Bone marrow (tissue), 2 donors: ENCODE measurements around the gene GEMIN2.
"Not testable (repeated sequence)": the region's sequence is repeated elsewhere in the genome, so short reads cannot be mapped to it uniquely, and the experiment has no call there.

ENCODE experiments used
- DNase-seq, 2 donors: peaks; one replicate each; lab custom pipeline; 2025; lab: John Stamatoyannopoulos, UW

Gene GEMIN2

DNA sequence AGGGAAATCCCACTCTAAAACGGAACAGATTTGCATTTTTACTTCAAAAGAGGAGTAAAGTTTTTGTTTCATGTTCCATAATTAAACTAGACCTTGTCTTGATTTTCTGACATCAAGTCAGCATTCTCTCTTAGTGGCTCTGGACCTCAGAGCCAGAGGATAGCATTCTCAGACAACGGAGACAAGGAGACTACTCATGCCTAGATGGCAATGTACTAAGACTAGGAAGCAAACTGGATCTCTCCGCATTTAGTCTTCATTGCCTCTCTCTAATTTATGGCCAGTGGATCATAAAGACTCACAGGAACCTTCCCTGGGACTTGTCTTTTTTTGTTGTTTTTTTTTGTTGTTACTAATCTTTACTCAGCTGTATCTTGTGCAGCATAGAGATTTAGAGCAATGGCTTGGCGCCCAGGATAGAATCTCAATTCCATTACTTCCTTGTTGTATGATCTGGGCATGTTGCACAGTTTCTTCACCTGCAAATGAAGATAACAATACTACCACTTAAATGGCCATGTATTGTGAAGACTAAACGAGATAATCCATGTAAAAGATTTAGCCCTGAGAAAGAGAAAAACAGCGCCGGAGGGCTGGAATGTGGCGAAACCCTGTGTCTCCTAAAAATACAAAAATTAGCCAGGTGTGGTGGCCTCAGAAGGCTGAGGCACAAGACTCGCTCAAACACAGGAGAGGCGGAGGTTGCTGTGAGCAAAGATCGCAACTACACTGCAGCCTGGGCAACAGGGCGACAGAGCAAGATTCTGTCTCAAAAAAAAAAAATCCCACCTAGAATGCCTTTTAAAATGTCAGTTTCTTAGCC, 4.0 kb upstream of the GEMIN2 start:
- DNase-seq = no peak

DNA sequence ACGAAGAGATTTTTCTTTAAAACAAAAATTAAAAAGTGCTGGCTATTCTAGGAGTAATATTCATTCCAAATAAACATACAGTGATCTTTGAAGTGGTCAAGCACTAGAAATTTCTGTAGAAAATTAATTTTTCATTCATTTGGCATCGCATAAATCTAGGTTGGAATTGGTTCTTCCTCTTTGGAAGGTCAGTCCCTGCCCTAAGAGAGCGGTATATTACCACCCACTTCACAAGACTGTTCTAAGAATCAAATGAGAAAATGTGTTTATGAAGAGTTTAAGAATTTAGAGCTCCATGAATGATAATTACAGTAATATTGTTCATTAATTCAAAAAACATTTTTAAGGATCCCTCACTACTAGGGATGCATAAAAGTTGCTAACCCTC, 444 bp upstream of the GEMIN2 start:
- DNase-seq = no peak

DNA sequence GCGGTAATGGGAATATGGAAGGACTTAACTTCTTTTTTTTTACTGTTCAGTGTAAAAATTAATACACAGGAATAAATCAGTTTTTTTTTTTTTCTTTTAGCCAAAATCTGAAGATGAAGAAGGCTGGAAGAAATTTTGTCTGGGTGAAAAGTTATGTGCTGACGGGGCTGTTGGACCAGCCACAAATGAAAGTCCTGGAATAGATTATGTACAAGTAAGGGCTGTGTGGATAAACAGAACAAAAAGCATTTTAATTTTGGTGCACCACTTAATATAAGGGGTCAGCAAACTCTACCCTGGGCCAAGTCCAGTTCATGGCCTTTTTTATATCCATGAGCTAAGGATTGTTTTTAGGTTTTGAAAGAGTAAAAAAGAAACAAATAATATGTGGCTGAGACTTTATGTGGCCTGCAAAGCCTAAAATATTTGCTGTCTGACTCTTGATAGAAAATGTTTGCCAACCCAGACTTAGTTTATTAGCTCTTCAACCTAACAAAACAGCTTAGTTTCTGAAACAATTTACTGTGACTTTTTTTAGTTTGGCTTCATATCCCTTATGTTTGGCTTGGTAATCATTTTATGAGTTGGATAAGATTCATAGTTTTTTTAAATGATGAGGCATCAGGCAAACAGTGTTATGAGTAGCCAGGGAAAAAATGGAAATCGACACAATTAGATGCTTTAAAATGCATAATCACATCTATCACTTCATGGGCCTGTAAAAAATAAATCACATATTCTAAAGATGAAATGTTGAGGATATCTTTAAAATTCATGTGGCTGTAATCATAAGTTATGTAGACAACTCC, 8.4 kb downstream of the GEMIN2 start:
- DNase-seq = no peak

DNA sequence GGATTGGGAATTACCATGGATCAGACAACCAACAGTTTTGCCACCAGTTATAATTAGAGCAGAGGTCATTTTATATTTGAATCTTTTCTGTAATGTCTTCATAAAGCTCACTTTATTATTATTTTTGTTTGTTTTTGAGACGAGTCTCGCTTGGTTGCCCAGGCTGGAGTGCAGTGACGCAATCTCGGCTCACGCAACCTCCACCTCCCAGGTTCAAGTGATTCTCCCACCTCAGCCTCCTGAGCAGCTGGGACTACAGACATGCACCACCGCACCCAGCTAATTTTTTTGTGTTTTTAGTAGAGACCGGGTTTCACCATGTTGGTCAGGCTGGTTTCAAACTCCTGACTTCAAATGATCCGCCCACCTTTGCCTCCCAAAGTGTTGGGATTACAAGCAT, 23.7 kb downstream of the GEMIN2 start:
- DNase-seq = not testable (repeated sequence)

DNA sequence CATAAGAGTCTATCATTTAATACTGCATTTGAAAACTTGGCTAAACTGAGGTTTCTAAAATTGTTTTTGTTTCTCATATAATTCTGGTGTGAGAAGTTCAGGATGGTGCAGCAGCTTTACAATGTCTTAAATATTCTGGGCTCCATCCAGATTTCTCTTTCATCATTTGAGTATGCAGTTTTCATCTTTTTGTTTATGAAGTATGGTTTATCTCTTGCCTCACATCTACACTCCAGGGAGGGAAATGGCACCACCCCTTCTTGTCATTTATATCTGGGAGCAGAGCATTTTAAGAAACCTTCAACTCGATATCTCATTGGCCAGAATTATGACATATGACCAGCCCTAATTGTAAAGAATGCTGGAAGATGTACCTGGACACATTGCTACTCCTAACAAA, 24.3 kb downstream of the GEMIN2 start:
- DNase-seq = no peak

DNA sequence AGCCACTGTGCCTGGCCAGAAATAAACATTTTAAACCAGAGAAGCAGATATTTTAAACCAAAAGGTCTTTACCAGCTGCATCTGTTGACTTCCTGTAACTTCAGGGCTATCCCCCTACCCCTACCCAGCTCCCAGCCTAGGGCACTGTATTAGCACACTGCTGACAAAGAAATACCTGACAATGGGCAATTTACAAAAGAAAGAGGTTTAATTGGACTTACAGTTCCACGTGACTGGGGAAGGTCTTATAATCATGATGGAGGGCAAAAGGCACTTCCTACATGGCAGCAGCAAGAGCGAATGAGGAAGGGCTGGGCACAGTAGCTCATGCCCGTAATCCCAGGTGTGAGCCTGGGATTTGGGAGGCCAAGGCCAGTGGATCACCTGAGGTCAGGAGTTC, 26.0 kb downstream of the GEMIN2 start:
- no peak for DNase-seq

DNA sequence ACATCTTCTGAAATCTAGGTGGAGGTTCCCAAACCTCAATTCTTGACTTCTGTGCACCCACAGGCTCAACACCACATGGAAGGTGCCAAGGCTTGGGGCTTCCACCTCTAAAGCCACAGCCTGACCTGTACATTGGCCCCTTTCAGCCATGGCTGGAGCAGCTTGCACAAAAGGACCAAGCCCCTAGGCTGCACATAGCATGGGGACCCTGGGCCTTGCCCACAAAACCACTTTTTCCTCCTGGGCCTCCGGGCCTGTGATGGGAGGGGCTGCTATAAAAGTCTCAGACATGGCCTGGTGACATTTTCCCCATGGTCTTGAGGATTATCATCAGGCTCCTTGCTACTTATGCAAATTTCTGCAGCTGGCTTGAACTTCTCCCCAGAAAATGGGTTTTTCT, 27.5 kb downstream of the GEMIN2 start:
- not testable (repeated sequence) for DNase-seq

DNA sequence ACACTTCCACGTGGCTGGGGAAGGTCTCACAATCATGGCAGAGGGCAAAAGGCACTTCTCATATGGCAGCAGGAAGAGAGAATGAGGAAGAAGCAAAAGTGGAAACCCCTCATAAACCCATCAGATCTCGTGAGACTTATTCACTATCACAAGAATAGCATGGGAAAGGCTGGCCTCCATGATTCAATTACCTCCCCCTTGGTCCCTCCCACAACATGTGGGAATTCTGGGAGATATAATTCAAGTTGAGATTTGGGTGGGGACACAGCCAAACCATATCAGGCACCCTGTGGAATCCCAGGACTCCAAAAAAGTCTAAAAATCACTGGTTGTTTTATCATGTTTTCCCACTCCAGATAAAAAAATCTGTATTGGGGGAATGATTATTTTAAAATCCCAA, 29.1 kb downstream of the GEMIN2 start:
- DNase-seq = not testable (repeated sequence)

DNA sequence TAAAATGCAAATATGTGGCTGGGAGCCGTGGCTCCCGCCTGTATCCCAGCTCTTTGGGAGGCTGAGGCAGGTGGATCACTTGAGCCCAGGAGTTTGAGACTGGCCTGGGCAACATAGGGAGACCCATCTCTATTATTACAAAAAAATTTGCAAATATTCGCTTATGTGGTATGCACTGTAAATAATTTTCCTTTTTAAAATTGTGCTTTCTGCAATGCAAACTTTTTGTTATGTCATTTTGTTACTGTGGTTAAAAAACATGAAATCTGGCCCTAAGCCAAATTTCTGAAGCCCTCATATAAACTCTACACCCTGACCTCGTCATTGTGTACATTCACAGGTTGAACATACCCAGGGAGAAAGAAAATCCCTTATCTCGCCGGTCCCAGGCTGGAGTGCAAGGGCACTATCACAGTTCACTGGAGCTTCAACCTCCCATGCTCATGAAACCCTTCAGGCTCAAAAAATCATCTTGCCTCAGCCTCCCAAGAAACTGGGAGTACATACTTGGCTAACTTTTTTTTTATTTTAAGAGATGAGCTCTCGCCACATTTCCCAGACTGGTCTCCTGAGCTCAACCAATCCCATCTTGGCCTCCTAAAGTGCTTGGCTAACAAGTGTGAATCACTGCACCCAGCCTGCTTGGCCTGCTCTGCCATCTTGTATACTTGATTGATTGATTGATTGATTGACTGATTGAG, 31.3 kb downstream of the GEMIN2 start:
- DNase-seq = no peak

DNA sequence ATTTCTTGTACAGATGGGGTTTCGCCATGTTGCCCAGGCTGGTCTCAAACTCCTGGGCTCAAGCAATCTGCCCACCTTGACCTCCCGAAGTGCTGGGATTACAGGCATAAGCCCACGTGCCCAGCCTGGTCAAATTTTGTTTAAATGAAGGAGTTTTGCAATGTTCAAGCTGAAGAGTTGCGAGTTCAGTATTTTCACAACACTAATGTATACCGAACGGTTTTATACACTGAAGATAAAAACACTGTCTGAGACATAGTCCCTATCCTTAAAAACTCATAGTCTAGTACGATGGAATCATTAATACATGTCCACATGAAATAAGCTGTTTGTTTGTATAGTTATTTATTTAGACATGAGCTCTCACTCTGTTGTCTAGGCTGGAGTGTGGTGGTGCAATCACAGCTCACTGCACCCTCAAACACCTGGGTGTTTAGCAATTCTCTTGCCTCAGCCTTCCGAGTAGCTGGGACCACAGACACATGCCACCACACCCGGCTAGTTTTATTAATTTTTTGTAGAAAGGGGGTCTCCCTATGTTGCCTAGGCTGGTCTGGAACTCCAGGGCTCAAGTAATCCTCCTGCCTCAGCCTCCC, 40.6 kb downstream of the GEMIN2 start:
- no peak for DNase-seq

DNA sequence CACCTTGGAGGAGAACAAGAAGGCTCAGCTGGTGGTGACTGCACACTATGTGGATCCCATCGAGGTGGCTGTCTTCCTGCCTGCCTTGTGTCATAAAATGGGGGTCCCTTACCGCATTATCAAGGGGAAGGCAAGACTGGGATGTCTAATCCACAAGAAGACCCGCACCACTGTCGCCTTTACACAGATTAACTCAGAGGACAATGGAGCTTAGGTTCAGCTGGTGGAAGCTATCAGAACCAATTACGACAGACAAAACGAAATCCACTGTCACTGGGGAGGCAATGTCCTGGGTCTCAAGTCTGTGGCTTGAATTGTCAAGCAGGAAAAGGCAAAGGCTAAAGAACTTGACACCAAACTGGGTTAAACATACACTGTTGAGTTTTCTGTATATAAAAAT, 43.4 kb downstream of the GEMIN2 start:
- no peak for DNase-seq

DNA sequence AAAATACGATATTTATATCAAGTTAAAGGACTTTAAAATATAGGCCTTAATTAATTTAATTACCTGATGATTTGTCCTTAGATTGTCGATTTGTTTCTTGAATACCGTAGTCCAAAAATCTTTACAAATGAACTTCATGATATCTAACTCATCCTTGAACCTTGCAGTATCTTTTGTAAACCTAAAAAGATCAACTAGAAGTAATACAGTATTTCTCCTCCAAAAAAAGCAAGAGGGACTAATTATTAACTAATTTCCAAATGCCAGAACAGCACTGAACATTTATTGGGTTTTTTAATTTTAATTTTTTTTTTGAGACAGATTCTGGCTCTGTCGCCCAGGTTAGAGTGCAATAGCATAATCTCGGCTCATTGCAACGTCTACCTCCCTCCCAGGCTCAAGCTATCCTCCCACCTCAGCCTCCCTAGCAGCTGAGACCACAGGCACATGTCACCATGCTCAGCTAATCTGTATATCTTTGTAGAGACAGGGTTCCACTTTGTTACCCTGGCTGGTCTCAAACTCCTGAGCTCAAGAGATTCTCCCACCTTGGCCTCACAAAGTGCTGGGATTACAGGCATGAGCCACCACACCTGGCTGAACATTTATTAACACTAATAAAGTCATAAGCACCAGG, 44.2 kb downstream of the GEMIN2 start:
- DNase-seq = no peak

DNA sequence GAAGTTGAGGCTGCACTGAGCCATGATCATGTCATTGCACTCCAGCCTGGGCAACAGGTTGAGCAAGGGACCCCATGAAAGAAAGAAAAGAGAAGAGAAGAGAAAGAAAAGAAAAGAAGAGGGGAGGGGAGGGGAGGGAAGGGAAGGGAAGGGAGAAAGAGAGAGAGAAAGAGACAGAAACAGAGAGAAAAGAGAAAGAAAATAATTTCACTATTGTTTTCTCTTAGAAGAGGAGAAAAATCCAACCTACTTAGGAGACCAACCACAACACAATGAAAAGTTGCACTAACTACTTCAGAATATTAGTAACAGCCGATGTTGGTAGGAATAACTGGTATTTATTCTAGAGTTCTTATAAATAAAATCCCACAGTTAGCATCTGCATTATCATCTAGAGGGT, 46.4 kb downstream of the GEMIN2 start:
- DNase-seq = no peak

DNA sequence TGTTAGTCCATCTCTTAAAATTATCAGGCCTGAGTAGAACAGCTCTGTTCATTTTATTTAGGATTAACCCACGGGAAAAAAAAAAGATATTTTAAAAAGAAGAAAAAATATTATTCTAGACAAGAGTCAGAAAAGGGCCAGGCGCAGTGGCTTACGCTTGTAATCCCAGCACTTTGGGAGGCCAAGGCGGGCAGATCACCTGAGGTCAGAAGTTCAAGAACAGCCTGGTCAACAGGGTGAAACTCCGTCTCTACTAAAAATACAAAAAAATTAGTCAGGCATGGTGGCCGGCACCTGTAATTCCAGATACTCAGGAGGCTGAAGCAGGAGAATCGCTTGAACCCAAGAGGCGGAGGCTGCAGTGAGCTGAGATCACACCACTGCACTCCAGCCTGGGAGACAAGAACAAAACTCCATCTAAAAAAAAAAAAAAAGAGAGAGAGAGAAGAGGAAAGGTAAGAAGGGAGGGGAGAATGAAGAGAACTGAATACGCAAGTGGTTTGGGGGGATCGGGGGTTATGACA, 53.7 kb downstream of the GEMIN2 start:
- not testable (repeated sequence) for DNase-seq

DNA sequence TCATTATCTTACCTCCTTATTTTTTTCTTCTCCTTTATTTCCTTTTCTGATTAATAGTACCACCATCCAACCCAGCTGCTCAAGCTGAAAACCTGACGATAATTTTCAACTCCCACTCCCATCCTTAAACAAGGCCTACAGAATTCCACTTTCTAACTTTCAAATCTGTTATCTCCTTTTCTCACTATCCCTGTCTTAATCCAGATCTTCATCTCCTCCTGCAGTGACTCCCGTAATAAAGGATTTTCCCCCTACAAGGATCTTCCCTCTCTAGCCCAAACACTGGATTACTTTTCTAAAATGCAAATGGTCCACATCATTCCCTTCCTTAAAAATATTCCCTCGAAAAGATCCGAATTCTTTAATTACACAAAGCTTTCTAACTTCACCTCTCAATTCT, 54.5 kb downstream of the GEMIN2 start:
- DNase-seq = no peak

DNA sequence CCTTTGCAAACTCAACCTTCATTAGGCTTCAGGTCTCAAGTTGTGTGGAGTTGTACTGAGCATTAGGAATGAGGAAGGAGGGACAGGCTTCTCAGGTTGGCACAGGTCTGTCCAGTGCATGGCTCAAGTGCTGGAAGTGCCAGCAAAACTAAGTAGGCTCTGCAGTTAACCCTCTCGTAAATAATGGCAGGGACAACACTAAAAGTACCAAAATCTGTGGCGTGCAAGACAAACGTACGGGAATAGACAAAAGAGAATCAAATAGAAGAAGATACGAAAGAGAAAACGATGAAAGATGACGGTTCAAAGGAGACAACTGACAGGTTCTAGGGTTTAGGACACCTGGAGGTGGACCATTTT, 55.4 kb downstream of the GEMIN2 start:
- no peak for DNase-seq

DNA sequence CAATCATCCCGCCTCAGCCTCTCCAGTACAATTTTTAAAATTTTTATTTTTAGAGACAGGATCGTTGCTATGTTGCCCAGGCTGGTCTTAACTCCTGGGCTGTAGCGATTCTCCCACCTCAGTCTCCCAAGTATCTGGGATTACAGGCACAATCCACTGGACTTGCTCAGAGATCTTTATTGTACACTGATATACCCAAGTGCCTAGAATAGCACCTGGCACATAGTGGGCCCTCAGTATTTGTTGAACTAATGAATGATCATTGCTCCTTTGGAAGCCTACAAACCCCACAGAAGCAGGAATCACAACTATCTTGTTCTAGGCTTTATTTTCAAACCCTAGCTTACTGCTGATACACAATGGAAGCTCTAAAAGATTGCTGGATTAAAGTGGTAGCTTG, 59.1 kb downstream of the GEMIN2 start:
- no peak for DNase-seq

DNA sequence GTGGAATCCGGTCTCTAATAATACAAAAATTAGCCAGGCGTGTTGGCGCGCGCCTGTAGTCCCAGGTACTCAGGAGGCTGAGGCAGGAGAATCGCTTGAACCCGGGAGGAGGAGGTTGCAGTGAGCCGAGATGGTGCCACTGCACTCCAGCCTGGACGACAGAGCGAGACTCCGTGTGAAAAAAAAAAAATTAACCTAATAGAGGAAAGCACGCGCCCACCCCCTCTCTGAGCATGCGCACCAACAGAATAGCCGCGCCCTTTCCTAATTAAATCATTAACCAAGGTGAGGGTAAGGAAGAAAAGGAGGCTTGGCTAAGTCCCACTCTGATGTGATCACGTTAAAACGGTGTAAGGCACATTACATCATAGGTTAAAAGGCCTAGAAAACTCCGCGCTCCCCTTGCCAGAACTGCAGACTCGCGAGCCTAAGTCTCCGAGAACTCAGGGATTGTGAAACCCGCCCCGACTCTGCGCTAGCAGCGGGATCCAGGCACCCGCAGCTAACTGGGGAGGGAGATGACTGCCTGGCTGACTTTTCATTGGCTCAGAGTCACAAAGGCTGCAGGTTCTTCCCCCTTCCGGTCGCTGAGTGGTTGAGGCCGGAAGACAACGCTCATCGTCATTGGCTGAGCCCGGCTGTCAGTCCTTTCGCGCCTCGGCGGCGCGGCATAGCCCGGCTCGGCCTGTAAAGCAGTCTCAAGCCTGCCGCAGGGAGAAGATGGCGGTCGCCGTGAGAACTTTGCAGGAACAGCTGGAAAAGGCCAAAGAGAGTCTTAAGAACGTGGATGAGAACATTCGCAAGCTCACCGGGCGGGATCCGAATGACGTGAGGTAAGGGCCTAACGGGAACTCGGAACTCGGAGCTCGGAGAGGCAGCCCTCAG, 60.7 kb downstream of the GEMIN2 start, which contains the start of gene PNN:
Gene PNN (plus strand): TSS at position 695 of the 885 bp plus-strand sequence. CDS start 26 bp downstream, at position 721.
- peak; percentile 74 to 99 for DNase-seq

DNA sequence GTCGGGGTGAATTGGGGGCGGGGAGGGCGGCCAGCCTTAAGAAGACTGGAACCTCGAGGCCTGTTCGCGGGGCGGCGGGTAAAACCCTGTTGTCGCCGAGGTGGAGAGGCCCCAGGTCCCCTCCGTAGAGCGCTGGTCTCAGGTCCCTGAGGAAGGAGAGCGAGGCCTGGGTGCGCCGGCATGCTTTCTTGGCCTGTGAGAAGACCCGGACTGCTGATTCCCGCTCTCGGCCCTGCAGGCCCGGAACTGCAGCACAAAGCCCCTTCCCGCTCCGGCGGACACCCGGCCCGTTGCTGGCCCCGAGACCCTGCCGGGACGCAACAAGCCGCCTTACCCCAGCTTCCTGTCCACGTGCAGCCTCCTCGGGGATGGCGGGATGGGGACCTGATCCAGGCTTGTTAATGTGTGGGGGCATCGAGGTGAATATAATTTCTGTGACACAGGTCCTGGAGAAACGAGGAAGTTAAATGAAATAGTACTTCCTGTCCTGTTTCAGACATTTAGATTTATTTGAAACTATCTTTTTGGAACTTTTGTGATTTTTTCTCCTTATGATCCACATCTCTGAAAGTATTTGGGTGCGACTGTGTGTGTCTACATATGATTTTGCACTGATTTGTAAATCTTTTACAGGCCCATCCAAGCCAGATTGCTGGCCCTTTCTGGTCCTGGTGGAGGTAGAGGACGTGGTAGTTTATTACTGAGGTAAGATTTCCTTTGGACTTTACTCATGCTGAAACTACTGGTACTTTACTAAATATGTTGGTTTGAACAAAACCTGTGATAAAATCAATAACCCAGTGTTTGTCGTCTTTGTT, 61.5 kb downstream of the GEMIN2 start:
- DNase-seq = peak in 1 of 2 donors; percentile 74
